Loucy (cell line): ENCODE data around the gene MROH8.

Source experiments
- CTCF ChIP-seq: fragments of 200-600 bp; sonication (generic); conservative IDR thresholded peaks from 2 replicates; pipeline ENCODE4 v1.5.1; 2014; ENCODE audit warnings: mild to moderate bottlenecking, antibody characterized with exemption, low read length
- EZH2phosphoT487 ChIP-seq: fragments of 200-600 bp; IDR thresholded peaks from 2 replicates; pipeline ENCODE4 v1.6.1; 2018; ENCODE audit warnings: antibody characterized with exemption, mild to moderate bottlenecking, moderate library complexity, borderline replicate concordance

- TF ChIP-seq CTCF (no peak), EZH2phosphoT487 (no peak)
These were observed 21.1 kb downstream of the MROH8 start for GRCh38 chr20:37158248-37158647.
